HepG2 (cell line): Measurements from ENCODE around the gene C1QTNF1.

Experiments
- CTCF ChIP-seq: sonication (generic); formaldehyde crosslinking; IDR thresholded peaks from 2 replicates; pipeline ENCODE4 v1.5.0; 2020; ENCODE audit warnings: mild to moderate bottlenecking, missing genetic modification reagents, moderate library complexity
- KMT2A ChIP-seq: sonication (generic); formaldehyde crosslinking; IDR thresholded peaks from 2 replicates; pipeline ENCODE4 v1.4.0; 2020; ENCODE audit warnings: missing genetic modification reagents
- ZNF792 ChIP-seq: IDR thresholded peaks from 2 replicates; pipeline ENCODE4 v1.6.1; 2016

- TF ChIP-seq ZNF792: no peak
- TF ChIP-seq CTCF (CRISPR knock-in tag): no peak
- no peak for TF ChIP-seq KMT2A (CRISPR knock-in tag)
These were observed 22.6 kb upstream of the C1QTNF1 start for GRCh38 chr17:79001190-79002020.
